Body of pancreas (tissue), 4 donors: ENCODE measurements around the gene CPA2.

Experiments
- POLR2A ChIP-seq, 3 donors: fragments of 450-650 bp; IDR thresholded peaks; one replicate each; pipeline ENCODE4 v1.6.1; 2016; ENCODE audit warnings: antibody characterized with exemption in 3 of 3, mild to moderate bottlenecking in 2 of 3
- TF ChIP-seq, protein P1 (sequence below), 7 experiments: fragments of 450-650 bp in 4 of 7; fragments of 200-600 bp in 3 of 7; sonication (generic) in 3 of 7; IDR thresholded peaks; one replicate each; pipeline ENCODE4 v1.5.1; 2016 to 2019; ENCODE audit warnings: antibody characterized with exemption in 7 of 7

DNA sequence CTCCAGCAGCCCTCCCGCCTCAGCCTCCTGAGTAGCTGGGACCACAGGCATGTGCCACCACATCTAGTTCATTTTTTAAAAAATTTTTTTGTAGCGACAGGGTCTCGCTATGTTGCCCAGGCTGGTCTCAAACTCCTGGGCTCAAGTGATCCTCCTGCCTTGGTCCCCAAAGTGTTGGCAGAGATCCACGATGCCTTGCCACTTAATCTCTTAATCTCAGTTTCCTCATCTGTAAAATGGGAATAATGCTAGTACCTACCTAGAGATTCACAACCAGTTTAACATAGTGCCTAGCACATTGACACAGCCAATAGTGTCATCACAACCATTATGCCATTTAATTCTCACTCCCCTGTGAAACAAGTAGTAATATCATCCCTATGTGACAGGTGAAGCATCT lies 21.5 kb downstream of the CPA2 start:
- TF ChIP-seq, protein P1, sequence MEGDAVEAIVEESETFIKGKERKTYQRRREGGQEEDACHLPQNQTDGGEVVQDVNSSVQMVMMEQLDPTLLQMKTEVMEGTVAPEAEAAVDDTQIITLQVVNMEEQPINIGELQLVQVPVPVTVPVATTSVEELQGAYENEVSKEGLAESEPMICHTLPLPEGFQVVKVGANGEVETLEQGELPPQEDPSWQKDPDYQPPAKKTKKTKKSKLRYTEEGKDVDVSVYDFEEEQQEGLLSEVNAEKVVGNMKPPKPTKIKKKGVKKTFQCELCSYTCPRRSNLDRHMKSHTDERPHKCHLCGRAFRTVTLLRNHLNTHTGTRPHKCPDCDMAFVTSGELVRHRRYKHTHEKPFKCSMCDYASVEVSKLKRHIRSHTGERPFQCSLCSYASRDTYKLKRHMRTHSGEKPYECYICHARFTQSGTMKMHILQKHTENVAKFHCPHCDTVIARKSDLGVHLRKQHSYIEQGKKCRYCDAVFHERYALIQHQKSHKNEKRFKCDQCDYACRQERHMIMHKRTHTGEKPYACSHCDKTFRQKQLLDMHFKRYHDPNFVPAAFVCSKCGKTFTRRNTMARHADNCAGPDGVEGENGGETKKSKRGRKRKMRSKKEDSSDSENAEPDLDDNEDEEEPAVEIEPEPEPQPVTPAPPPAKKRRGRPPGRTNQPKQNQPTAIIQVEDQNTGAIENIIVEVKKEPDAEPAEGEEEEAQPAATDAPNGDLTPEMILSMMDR (IDR thresholded peaks at IDR 0.05): no peak
- TF ChIP-seq POLR2A (IDR thresholded peaks at IDR 0.05): no peak
